Body of pancreas (tissue), 4 donors: ENCODE data around the gene RBM33.

Experiments used
- POLR2A ChIP-seq, 3 donors: fragments of 450-650 bp; IDR thresholded peaks; one replicate each; pipeline ENCODE4 v1.6.1; 2016; ENCODE audit warnings: antibody characterized with exemption in 3 of 3, mild to moderate bottlenecking in 2 of 3
- TF ChIP-seq, protein P1 (sequence below), 7 experiments: fragments of 450-650 bp in 4 of 7; fragments of 200-600 bp in 3 of 7; sonication (generic) in 3 of 7; IDR thresholded peaks; one replicate each; pipeline ENCODE4 v1.5.1; 2016 to 2019; ENCODE audit warnings: antibody characterized with exemption in 7 of 7

DNA sequence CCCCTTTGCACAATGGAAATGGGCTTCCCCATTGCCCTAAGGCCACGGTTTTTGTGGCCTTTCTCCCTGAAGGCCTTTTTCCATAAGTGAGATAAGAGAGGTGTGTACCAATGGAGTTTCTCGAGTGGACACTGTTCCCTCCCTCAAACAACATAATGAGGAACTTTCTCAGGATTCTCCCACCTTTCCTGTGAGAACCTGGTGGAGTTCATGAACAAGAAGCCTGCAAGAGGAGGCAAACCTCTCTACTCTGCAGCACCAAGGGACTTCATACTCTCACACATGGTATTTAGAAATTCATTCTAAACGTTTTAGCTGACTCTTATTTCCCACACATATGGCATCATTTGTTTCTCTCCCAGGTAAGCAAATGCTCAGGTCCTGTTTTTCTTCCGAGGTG is 7.3 kb upstream of the RBM33 start:
- TF ChIP-seq, protein P1, sequence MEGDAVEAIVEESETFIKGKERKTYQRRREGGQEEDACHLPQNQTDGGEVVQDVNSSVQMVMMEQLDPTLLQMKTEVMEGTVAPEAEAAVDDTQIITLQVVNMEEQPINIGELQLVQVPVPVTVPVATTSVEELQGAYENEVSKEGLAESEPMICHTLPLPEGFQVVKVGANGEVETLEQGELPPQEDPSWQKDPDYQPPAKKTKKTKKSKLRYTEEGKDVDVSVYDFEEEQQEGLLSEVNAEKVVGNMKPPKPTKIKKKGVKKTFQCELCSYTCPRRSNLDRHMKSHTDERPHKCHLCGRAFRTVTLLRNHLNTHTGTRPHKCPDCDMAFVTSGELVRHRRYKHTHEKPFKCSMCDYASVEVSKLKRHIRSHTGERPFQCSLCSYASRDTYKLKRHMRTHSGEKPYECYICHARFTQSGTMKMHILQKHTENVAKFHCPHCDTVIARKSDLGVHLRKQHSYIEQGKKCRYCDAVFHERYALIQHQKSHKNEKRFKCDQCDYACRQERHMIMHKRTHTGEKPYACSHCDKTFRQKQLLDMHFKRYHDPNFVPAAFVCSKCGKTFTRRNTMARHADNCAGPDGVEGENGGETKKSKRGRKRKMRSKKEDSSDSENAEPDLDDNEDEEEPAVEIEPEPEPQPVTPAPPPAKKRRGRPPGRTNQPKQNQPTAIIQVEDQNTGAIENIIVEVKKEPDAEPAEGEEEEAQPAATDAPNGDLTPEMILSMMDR (IDR thresholded peaks at IDR 0.05), result no peak
- no peak for TF ChIP-seq POLR2A (IDR thresholded peaks at IDR 0.05)
